ENCODE measurements around the gene ARHGEF39. TPM values are rescaled to one million over a fixed set of nuclear protein-coding genes. Genes with fewer than 3 reads are reported as not detected.

Gene ARHGEF39
- total RNA-seq, 1 donor from 2014 or later, result 1.2 TPM

GRCh38 chr9:35686222-35687203 is 21.5 kb upstream of the ARHGEF39 start:
- H3K36me3 ChIP-seq (ENCODE audit: control insufficient read depth, insufficient read depth, low read length), result peaks cover 2% of the 10 kb centered on the region
- DNase-seq (ENCODE audit: low read depth), result no peak
- no peak for TF ChIP-seq CTCF (IDR thresholded peaks at IDR 0.05; ENCODE audit: insufficient read depth, low read length, poor library complexity, severe bottlenecking)
- no peak overlapping the region for H3K4me3 ChIP-seq (ENCODE audit: low read depth, low read length)
- no peaks in the 10 kb centered on the region for H3K27me3 ChIP-seq (ENCODE audit: control insufficient read depth, insufficient read depth, low read length)

- H3K27me3 ChIP-seq (ENCODE audit: control insufficient read depth, insufficient read depth, low read length), result no peaks in the 10 kb centered on the region
- no peak for DNase-seq (ENCODE audit: low read depth)
- H3K4me3 ChIP-seq (ENCODE audit: low read depth, low read length), result no peak overlapping the region
- H3K36me3 ChIP-seq (ENCODE audit: control insufficient read depth, insufficient read depth, low read length), result peaks cover 2% of the 10 kb centered on the region
- TF ChIP-seq CTCF (IDR thresholded peaks at IDR 0.05; ENCODE audit: insufficient read depth, low read length, poor library complexity, severe bottlenecking), result no peak
These were observed 20.5 kb upstream of the ARHGEF39 start for GRCh38 chr9:35685506-35685905.

GRCh38 chr9:35684921-35685320 is 19.9 kb upstream of the ARHGEF39 start:
- Histone ChIP-seq H3K4me3 (ENCODE audit: low read depth, low read length) (no peak overlapping the region), H3K36me3 (ENCODE audit: control insufficient read depth, insufficient read depth, low read length) (peaks cover 2% of the 10 kb centered on the region), H3K27me3 (ENCODE audit: control insufficient read depth, insufficient read depth, low read length) (no peaks in the 10 kb centered on the region)
- no peak for DNase-seq (ENCODE audit: low read depth)
- no peak for TF ChIP-seq CTCF (IDR thresholded peaks at IDR 0.05; ENCODE audit: insufficient read depth, low read length, poor library complexity, severe bottlenecking)

GRCh38 chr9:35683323-35683722 is 18.3 kb upstream of the ARHGEF39 start:
- no peak overlapping the region for H3K4me3 ChIP-seq (ENCODE audit: low read depth, low read length)
- H3K36me3 ChIP-seq (ENCODE audit: control insufficient read depth, insufficient read depth, low read length), result peaks cover 2% of the 10 kb centered on the region
- TF ChIP-seq CTCF (IDR thresholded peaks at IDR 0.05; ENCODE audit: insufficient read depth, low read length, poor library complexity, severe bottlenecking), result no peak
- DNase-seq (ENCODE audit: low read depth), result no peak
- H3K27me3 ChIP-seq (ENCODE audit: control insufficient read depth, insufficient read depth, low read length), result no peaks in the 10 kb centered on the region

- no peak for TF ChIP-seq CTCF (IDR thresholded peaks at IDR 0.05; ENCODE audit: insufficient read depth, low read length, poor library complexity, severe bottlenecking)
- DNase-seq (ENCODE audit: low read depth), result no peak
- H3K36me3 ChIP-seq (ENCODE audit: control insufficient read depth, insufficient read depth, low read length), result peaks cover 2% of the 10 kb centered on the region
- no peaks in the 10 kb centered on the region for H3K27me3 ChIP-seq (ENCODE audit: control insufficient read depth, insufficient read depth, low read length)
- H3K4me3 ChIP-seq (ENCODE audit: low read depth, low read length), result no peak overlapping the region
These were observed 17.7 kb upstream of the ARHGEF39 start for GRCh38 chr9:35682520-35683315.
